Ishikawa (cell line): ENCODE results near the gene SH3RF1.

ENCODE experiments used
- CEBPB ChIP-seq: IDR thresholded peaks from 2 replicates; pipeline ENCODE4 v1.6.1; 2012
- CREB1 ChIP-seq: IDR thresholded peaks from 2 replicates; pipeline ENCODE4 v1.6.1; 2012; ENCODE audit warnings: low read depth
- EP300 ChIP-seq: IDR thresholded peaks from 2 replicates; pipeline ENCODE4 v1.6.1; 2012; ENCODE audit warnings: borderline replicate concordance
- FOXM1 ChIP-seq: IDR thresholded peaks from 2 replicates; pipeline ENCODE4 v1.6.1; 2012; ENCODE audit warnings: low read depth, borderline replicate concordance
- RAD21 ChIP-seq: IDR thresholded peaks from 2 replicates; pipeline ENCODE4 v1.6.1; 2012; ENCODE audit warnings: low read depth
- TCF12 ChIP-seq: IDR thresholded peaks from 2 replicates; pipeline ENCODE4 v1.6.1; 2012; ENCODE audit warnings: low read depth
- YY1 ChIP-seq: IDR thresholded peaks from 2 replicates; pipeline ENCODE4 v1.6.1; 2012; ENCODE audit warnings: low read depth
- TF ChIP-seq, protein P1 (sequence below): IDR thresholded peaks from 2 replicates; pipeline ENCODE4 v1.6.1; 2012

DNA sequence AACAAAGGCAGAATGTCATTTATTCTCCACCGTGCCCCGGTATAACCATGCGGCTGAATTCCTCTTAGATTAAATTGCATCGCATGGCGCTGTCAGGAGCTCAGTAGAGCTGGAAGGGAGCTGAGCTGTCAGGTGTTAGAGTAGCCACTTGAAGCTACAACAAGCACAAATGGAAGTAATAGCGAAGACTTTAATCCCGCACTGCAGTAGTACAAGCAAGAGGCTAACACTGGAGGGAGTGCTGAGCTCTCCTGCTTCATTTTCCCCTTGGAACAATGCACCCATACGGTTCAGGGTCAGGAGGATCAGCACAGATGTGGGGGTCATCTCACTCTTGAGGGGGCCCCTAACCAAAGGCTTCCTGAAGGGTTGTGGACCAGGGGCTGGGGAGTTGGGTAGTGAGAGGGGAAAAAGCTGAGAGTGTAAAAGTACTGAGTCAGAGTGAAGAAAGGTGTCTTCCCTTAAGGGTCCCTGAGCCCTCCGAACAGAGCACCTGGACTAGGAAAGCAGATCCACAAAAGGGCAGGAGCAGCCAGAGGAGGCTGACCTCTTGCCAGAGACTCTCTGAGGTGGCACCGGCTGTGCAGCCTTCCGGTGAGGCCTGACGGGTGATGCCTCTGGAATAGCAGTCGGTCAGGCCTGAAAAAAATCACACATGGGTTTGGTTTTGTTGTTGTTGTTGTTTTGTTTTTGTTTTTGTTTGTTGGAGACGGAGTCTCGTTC, 224.7 kb downstream of the SH3RF1 start:
- TF ChIP-seq RAD21 (no peak), EP300 (no peak), FOXM1 (no peak), YY1 (no peak), CREB1 (no peak), CEBPB (no peak), TCF12 (no peak)
- TF ChIP-seq, protein P1, sequence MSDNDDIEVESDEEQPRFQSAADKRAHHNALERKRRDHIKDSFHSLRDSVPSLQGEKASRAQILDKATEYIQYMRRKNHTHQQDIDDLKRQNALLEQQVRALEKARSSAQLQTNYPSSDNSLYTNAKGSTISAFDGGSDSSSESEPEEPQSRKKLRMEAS = no peak
